Chondrocyte (in vitro differentiated cells): ENCODE measurements around the gene FSD2. TPM values are rescaled to one million over a fixed set of nuclear protein-coding genes. Genes with fewer than 3 reads are reported as not detected.

Source experiments
- total RNA-seq: library from RNA; stranded (reverse); gene quantifications from 3 replicates; pipeline ENCODE4 v1.2.1, GENCODE V29; 2021

The FSD2 gene
- total RNA-seq, 1 donor from 2014 or later = not detected

Other genes with a start within 250 kb of the FSD2 start
- gene CPEB1, start 158.7 kb downstream of the FSD2 start, total RNA-seq = 0.17 to 2.7 TPM (median 2.2 TPM) in 3 replicates
- 0.80 to 0.97 TPM in 2 of 3 replicates, not detected in the other for gene AP3B2, start 96.2 kb downstream of the FSD2 start, total RNA-seq
- gene WHAMM, start 3.6 kb upstream of the FSD2 start, total RNA-seq = 6.4 to 10.0 TPM (median 9.1 TPM) in 3 replicates
- gene HOMER2, start 146.7 kb upstream of the FSD2 start, total RNA-seq = 5.9 to 6.9 TPM (median 6.1 TPM) in 3 replicates
- gene RAMAC, start 180.1 kb upstream of the FSD2 start, total RNA-seq = 19.1 to 21.3 TPM (median 19.4 TPM) in 3 replicates
- 14.7 to 15.0 TPM (median 14.9 TPM) in 3 replicates for gene C15orf40, start 205.6 kb upstream of the FSD2 start, total RNA-seq